Hematopoietic multipotent progenitor cell treated with erythropoietin and hydrocortisone succinate and interleukin-3 and kit ligand, for 15 days (in vitro differentiated cells): ENCODE measurements around the gene CYTH3.
A peak's percentile ranks its signal among the peaks of the same experiment; 100 is the strongest.
"Not testable (repeated sequence)": the region's sequence is repeated elsewhere in the genome, so short reads cannot be mapped to it uniquely, and the experiment has no call there.

Source experiments
- DNase-seq: peaks from one replicate; pipeline ENCODE4 v3.0.0-alpha.2; 2015; ENCODE audit warnings: low spot score

Gene CYTH3

GRCh38 chr7:6231184-6231583 lies 41.2 kb downstream of the CYTH3 start:
- no peak for DNase-seq

- DNase-seq, result peak; percentile 17
Observed at GRCh38 chr7:6229284-6229683, 43.1 kb downstream of the CYTH3 start.

GRCh38 chr7:6228361-6229229 lies 43.8 kb downstream of the CYTH3 start:
- DNase-seq, result peak; percentile 38

- no peak for DNase-seq
Observed at GRCh38 chr7:6227294-6227846, 45.1 kb downstream of the CYTH3 start.

GRCh38 chr7:6226194-6226799 lies 46.1 kb downstream of the CYTH3 start:
- no peak for DNase-seq

- DNase-seq, result not testable (repeated sequence)
Observed at GRCh38 chr7:6223411-6223810, 49.0 kb downstream of the CYTH3 start.

- DNase-seq, result not testable (repeated sequence)
Observed at GRCh38 chr7:6223010-6223409, 49.4 kb downstream of the CYTH3 start.

- no peak for DNase-seq
Observed at GRCh38 chr7:6221340-6222319, 50.8 kb downstream of the CYTH3 start.

- no peak for DNase-seq
Observed at GRCh38 chr7:6218329-6218728, 54.1 kb downstream of the CYTH3 start.

- DNase-seq, result no peak
Observed at GRCh38 chr7:6212008-6212407, 60.4 kb downstream of the CYTH3 start.

GRCh38 chr7:6210621-6211372 lies 61.6 kb downstream of the CYTH3 start:
- no peak for DNase-seq

- DNase-seq, result no peak
Observed at GRCh38 chr7:6209340-6209739, 63.1 kb downstream of the CYTH3 start.

GRCh38 chr7:6208573-6209328 lies 63.7 kb downstream of the CYTH3 start:
- no peak for DNase-seq

- DNase-seq, result no peak
Observed at GRCh38 chr7:6205971-6206660, 66.3 kb downstream of the CYTH3 start.

- no peak for DNase-seq
Observed at GRCh38 chr7:6203381-6203780, 69.0 kb downstream of the CYTH3 start.

GRCh38 chr7:6202117-6202516 lies 70.3 kb downstream of the CYTH3 start:
- no peak for DNase-seq

- DNase-seq, result no peak
Observed at GRCh38 chr7:6200971-6201370, 71.5 kb downstream of the CYTH3 start.

GRCh38 chr7:6198689-6199595 lies 73.5 kb downstream of the CYTH3 start:
- DNase-seq, result no peak
